H1 (cell line): ENCODE measurements around the gene MMP21. TPM values are rescaled to one million over a fixed set of nuclear protein-coding genes. Genes with fewer than 3 reads are reported as not detected.

Experiments used
- BACH1 ChIP-seq: IDR thresholded peaks from 2 replicates; pipeline ENCODE4 v1.6.1; 2012; ENCODE audit warnings: low read length, improper control_type of control experiment
- FOSL1 ChIP-seq: IDR thresholded peaks from 2 replicates; pipeline ENCODE4 v1.6.1; 2011; ENCODE audit warnings: mild to moderate bottlenecking, low read depth, low read length, moderate library complexity; ENCODE audit not compliant: insufficient read depth
- GTF2F1 ChIP-seq: IDR thresholded peaks from 2 replicates; pipeline ENCODE4 v1.6.1; 2012; ENCODE audit warnings: low read depth, low read length, improper control_type of control experiment, borderline replicate concordance
- PHF8 ChIP-seq: fragments of 200-600 bp; sonication (generic); conservative IDR thresholded peaks from 2 replicates; pipeline ENCODE4 v1.7.1; 2012; ENCODE audit warnings: low read depth, mild to moderate bottlenecking, inconsistent platforms, low read length, moderate library complexity
- SP1 ChIP-seq: IDR thresholded peaks from 2 replicates; pipeline ENCODE4 v1.6.1; 2011; ENCODE audit warnings: low read depth, low read length
- SRF ChIP-seq: IDR thresholded peaks from 2 replicates; pipeline ENCODE4 v1.6.1; 2011; ENCODE audit warnings: mild to moderate bottlenecking, low read depth, low read length, moderate library complexity
- polyA plus RNA-seq, 7 experiments: library from polyadenylated mRNA; depleted of rRNA in 3 of 7; stranded (reverse) in 5 of 7; unstranded in 2 of 7; fragments of >200 nt in 5 of 7; fragments of 200-250 nt in 2 of 7; gene quantifications; 1 replicate in 5 of 7; 2 replicates in 1 of 7; 4 replicates in 1 of 7; pipeline versions ENCODE4 v1.2.1 to v1.2.3, GENCODE V29; 2011 to 2013; ENCODE audit warnings: missing spikeins in 2 of 7, mixed read lengths in 2 of 7
- total RNA-seq: library from RNA; stranded (reverse); fragmentation: NEBNext Ultra II Directional; extraction: Animal tissue kit (Norgen Biotek cat#: 25700); gene quantifications from 2 replicates; pipeline ENCODE4 v1.2.1, GENCODE V29; 2021
- TF ChIP-seq, protein P1 (sequence below): fragments of 300-600 bp; sonication (generic); IDR thresholded peaks from 2 replicates; pipeline ENCODE4 v1.7.1; 2012; ENCODE audit warnings: low read length, moderate library complexity, mild to moderate bottlenecking, inconsistent platforms; ENCODE audit not compliant: insufficient replicate concordance
- TF ChIP-seq, protein P2 (sequence below), 3 experiments: IDR thresholded peaks; 1 replicate in 2 of 3; 2 replicates in 1 of 3; pipeline versions ENCODE4 v1.5.1 to v1.6.1; 2011; ENCODE audit warnings: low read length in 3 of 3, mild to moderate bottlenecking in 3 of 3, inconsistent platforms in 2 of 3, low read depth in 1 of 3, moderate library complexity in 1 of 3; ENCODE audit not compliant: insufficient read depth in 1 of 3; ENCODE audit errors: control extremely low read depth in 1 of 3
- TF ChIP-seq, protein P3 (sequence below): IDR thresholded peaks from 2 replicates; pipeline ENCODE4 v1.6.1; 2012; ENCODE audit warnings: inconsistent platforms

The MMP21 gene
- total and polyA plus RNA-seq, 2 of the 8 experiments (the other 6 are each of a cell fraction or from before 2014, with no cell fraction given), result not detected

DNA sequence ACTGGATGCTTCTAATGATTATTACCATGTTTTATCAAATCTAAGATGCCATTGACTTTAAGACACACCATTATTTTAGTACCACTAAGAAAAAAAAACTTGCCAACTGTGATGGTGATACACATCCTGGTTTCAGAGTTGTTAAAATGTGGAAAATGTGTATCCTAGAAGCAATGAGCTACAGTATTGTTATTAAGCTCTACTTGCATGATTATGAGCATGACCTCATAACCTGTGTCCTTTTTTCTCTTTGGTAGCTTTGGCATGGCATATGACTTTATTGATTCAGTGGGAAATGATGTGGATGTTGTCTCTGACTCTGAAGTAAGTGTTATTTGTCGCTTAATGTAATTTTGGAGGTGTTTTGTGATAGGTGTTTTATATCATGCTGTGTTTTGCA lies 52.8 kb downstream of the MMP21 start (continued):
- TF ChIP-seq, protein P1, sequence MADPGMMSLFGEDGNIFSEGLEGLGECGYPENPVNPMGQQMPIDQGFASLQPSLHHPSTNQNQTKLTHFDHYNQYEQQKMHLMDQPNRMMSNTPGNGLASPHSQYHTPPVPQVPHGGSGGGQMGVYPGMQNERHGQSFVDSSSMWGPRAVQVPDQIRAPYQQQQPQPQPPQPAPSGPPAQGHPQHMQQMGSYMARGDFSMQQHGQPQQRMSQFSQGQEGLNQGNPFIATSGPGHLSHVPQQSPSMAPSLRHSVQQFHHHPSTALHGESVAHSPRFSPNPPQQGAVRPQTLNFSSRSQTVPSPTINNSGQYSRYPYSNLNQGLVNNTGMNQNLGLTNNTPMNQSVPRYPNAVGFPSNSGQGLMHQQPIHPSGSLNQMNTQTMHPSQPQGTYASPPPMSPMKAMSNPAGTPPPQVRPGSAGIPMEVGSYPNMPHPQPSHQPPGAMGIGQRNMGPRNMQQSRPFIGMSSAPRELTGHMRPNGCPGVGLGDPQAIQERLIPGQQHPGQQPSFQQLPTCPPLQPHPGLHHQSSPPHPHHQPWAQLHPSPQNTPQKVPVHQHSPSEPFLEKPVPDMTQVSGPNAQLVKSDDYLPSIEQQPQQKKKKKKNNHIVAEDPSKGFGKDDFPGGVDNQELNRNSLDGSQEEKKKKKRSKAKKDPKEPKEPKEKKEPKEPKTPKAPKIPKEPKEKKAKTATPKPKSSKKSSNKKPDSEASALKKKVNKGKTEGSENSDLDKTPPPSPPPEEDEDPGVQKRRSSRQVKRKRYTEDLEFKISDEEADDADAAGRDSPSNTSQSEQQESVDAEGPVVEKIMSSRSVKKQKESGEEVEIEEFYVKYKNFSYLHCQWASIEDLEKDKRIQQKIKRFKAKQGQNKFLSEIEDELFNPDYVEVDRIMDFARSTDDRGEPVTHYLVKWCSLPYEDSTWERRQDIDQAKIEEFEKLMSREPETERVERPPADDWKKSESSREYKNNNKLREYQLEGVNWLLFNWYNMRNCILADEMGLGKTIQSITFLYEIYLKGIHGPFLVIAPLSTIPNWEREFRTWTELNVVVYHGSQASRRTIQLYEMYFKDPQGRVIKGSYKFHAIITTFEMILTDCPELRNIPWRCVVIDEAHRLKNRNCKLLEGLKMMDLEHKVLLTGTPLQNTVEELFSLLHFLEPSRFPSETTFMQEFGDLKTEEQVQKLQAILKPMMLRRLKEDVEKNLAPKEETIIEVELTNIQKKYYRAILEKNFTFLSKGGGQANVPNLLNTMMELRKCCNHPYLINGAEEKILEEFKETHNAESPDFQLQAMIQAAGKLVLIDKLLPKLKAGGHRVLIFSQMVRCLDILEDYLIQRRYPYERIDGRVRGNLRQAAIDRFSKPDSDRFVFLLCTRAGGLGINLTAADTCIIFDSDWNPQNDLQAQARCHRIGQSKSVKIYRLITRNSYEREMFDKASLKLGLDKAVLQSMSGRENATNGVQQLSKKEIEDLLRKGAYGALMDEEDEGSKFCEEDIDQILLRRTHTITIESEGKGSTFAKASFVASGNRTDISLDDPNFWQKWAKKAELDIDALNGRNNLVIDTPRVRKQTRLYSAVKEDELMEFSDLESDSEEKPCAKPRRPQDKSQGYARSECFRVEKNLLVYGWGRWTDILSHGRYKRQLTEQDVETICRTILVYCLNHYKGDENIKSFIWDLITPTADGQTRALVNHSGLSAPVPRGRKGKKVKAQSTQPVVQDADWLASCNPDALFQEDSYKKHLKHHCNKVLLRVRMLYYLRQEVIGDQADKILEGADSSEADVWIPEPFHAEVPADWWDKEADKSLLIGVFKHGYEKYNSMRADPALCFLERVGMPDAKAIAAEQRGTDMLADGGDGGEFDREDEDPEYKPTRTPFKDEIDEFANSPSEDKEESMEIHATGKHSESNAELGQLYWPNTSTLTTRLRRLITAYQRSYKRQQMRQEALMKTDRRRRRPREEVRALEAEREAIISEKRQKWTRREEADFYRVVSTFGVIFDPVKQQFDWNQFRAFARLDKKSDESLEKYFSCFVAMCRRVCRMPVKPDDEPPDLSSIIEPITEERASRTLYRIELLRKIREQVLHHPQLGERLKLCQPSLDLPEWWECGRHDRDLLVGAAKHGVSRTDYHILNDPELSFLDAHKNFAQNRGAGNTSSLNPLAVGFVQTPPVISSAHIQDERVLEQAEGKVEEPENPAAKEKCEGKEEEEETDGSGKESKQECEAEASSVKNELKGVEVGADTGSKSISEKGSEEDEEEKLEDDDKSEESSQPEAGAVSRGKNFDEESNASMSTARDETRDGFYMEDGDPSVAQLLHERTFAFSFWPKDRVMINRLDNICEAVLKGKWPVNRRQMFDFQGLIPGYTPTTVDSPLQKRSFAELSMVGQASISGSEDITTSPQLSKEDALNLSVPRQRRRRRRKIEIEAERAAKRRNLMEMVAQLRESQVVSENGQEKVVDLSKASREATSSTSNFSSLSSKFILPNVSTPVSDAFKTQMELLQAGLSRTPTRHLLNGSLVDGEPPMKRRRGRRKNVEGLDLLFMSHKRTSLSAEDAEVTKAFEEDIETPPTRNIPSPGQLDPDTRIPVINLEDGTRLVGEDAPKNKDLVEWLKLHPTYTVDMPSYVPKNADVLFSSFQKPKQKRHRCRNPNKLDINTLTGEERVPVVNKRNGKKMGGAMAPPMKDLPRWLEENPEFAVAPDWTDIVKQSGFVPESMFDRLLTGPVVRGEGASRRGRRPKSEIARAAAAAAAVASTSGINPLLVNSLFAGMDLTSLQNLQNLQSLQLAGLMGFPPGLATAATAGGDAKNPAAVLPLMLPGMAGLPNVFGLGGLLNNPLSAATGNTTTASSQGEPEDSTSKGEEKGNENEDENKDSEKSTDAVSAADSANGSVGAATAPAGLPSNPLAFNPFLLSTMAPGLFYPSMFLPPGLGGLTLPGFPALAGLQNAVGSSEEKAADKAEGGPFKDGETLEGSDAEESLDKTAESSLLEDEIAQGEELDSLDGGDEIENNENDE, result no peak
- TF ChIP-seq, protein P2, sequence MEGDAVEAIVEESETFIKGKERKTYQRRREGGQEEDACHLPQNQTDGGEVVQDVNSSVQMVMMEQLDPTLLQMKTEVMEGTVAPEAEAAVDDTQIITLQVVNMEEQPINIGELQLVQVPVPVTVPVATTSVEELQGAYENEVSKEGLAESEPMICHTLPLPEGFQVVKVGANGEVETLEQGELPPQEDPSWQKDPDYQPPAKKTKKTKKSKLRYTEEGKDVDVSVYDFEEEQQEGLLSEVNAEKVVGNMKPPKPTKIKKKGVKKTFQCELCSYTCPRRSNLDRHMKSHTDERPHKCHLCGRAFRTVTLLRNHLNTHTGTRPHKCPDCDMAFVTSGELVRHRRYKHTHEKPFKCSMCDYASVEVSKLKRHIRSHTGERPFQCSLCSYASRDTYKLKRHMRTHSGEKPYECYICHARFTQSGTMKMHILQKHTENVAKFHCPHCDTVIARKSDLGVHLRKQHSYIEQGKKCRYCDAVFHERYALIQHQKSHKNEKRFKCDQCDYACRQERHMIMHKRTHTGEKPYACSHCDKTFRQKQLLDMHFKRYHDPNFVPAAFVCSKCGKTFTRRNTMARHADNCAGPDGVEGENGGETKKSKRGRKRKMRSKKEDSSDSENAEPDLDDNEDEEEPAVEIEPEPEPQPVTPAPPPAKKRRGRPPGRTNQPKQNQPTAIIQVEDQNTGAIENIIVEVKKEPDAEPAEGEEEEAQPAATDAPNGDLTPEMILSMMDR (IDR thresholded peaks at IDR 0.05; ENCODE audit: control extremely low read depth in 1 of 3, insufficient read depth in 1 of 3, low read depth in 1 of 3, low read length in 3 of 3), result no peak
- TF ChIP-seq SRF (no peak), FOSL1 (no peak), SP1 (no peak), GTF2F1 (no peak), PHF8 (no peak), BACH1 (no peak)
- TF ChIP-seq, protein P3, sequence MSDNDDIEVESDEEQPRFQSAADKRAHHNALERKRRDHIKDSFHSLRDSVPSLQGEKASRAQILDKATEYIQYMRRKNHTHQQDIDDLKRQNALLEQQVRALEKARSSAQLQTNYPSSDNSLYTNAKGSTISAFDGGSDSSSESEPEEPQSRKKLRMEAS, result no peak
